Natural killer cell (primary cell): ENCODE data around the gene ST6GAL2. TPM values are rescaled to one million over a fixed set of nuclear protein-coding genes. Genes with fewer than 3 reads are reported as not detected.

Experiments used
- ATAC-seq, 3 donors: fragments of 150-1000 bp in 2 of 3; fragments of 200-7000 bp in 1 of 3; cut with Tn5 transposase; 1 replicate in 1 of 3; 2 replicates in 2 of 3; pipeline ENCODE4 v1.10.0; 2021; ENCODE audit warnings: mild to moderate bottlenecking in 2 of 3, moderate library complexity in 2 of 3
- DNase-seq, 2 donors: peaks; one replicate each; pipeline versions ENCODE4 v3.0.0 to v3.0.0-alpha.2; 2013 to 2021; ENCODE audit warnings: mixed read lengths in 1 of 2
- H3K27ac ChIP-seq: one replicate; pipeline ENCODE4 v1.5.1; 2013; ENCODE audit warnings: mild to moderate bottlenecking, low read length
- H3K27me3 ChIP-seq: one replicate; pipeline ENCODE4 v1.6.1; 2013; ENCODE audit warnings: low read length; ENCODE audit not compliant: control insufficient read depth, insufficient read depth
- H3K36me3 ChIP-seq: one replicate; pipeline ENCODE4 v1.6.1; 2013; ENCODE audit warnings: low read length; ENCODE audit not compliant: control insufficient read depth, insufficient read depth
- H3K4me1 ChIP-seq: one replicate; pipeline ENCODE4 v1.6.1; 2013; ENCODE audit warnings: low read length; ENCODE audit not compliant: control insufficient read depth, insufficient read depth
- H3K4me3 ChIP-seq: one replicate; pipeline ENCODE4 v1.5.1; 2013; ENCODE audit warnings: low read length
- H3K9me3 ChIP-seq: one replicate; pipeline ENCODE4 v1.6.1; 2013; ENCODE audit warnings: low read length; ENCODE audit not compliant: control insufficient read depth, insufficient read depth
- H3K27ac Mint-ChIP-seq, 2 donors: one replicate each; pipeline ENCODE4 v1.8.0; 2022; ENCODE audit warnings: mild to moderate bottlenecking in 2 of 2, mixed read lengths in 2 of 2, moderate library complexity in 1 of 2
- H3K27me3 Mint-ChIP-seq, 2 donors: one replicate each; pipeline ENCODE4 v1.8.0; 2022; ENCODE audit warnings: low read depth in 2 of 2, mixed read lengths in 2 of 2
- H3K36me3 Mint-ChIP-seq: one replicate; pipeline ENCODE4 v1.8.0; 2022; ENCODE audit warnings: mixed read lengths
- H3K4me1 Mint-ChIP-seq, 2 donors: one replicate each; pipeline ENCODE4 v1.8.0; 2022; ENCODE audit warnings: mixed read lengths in 2 of 2
- H3K4me3 Mint-ChIP-seq: one replicate; pipeline ENCODE4 v1.8.0; 2022; ENCODE audit warnings: mild to moderate bottlenecking, moderate library complexity, mixed read lengths
- H3K9me3 Mint-ChIP-seq, 2 donors: one replicate each; pipeline ENCODE4 v1.8.0; 2022; ENCODE audit warnings: mixed read lengths in 2 of 2
- CTCF ChIP-seq: fragments of 200-600 bp; IDR thresholded peaks from one replicate; pipeline ENCODE4 v1.8.0; 2022; ENCODE audit warnings: antibody characterized with exemption
- whole genome bisulfite sequencing: methylation state at CpG from one replicate; pipeline ENCODE4 v1.1.7; 2013; ENCODE audit warnings: missing lambda C conversion rate; ENCODE audit not compliant: insufficient coverage; 5-methylcytosine and 5-hydroxymethylcytosine counted together
- intact Hi-C: fragments of 100-400 bp; cut with micrococcal nuclease; formaldehyde crosslinking; loops from one replicate; pipeline ENCODE4 v1.14.2; 2022
- total RNA-seq, 4 donors: library from RNA; stranded (reverse); fragments of 120-200 nt in 1 of 4; gene quantifications; one replicate each; pipeline versions ENCODE4 v1.2.3 to v1.2.4, GENCODE V29; 2013 to 2022

The ST6GAL2 gene
- total RNA-seq, 3 donors from 2014 or later (not counting 1 experiment from before 2014, with no cell fraction given), result not detected

- Histone ChIP-seq H3K4me3 (no peak overlapping the region), H3K36me3 (no peaks in the 10 kb centered on the region), H3K4me1 (peaks cover 6% of the 10 kb centered on the region), H3K27me3 (peaks cover 5% of the 10 kb centered on the region), H3K9me3 (no peaks in the 10 kb centered on the region), H3K27ac (no peak overlapping the region)
- no peak for DNase-seq
- Mint-ChIP-seq H3K27ac (no peak overlapping the region), H3K27me3 (peaks cover 18 to 32% of the 10 kb centered on the region in 2 donors), H3K9me3 (no peaks in the 10 kb centered on the region), H3K36me3 (no peaks in the 10 kb centered on the region), H3K4me1 (peaks cover 16 to 17% of the 10 kb centered on the region in 2 donors), H3K4me3 (no peak overlapping the region)
- no peak for TF ChIP-seq CTCF
- intact Hi-C loops, result no loop called here
- WGBS, result 5% methylated on average over 70 of the region's 71 CpGs
- ATAC-seq, result no peak
Observed at GRCh38 chr2:106886916-106887758, 1.2 kb upstream of the ST6GAL2 start.

GRCh38 chr2:106885329-106885728 is 638 bp downstream of the ST6GAL2 start:
- no peak for DNase-seq
- Histone ChIP-seq H3K4me1 (peaks cover 6% of the 10 kb centered on the region), H3K36me3 (no peaks in the 10 kb centered on the region), H3K9me3 (no peaks in the 10 kb centered on the region), H3K27ac (no peak overlapping the region), H3K27me3 (peaks cover 5% of the 10 kb centered on the region), H3K4me3 (no peak overlapping the region)
- Mint-ChIP-seq H3K27me3 (peaks cover 18 to 31% of the 10 kb centered on the region in 2 donors), H3K4me1 (peaks cover 7 to 9% of the 10 kb centered on the region in 2 donors), H3K9me3 (no peaks in the 10 kb centered on the region), H3K36me3 (no peaks in the 10 kb centered on the region), H3K4me3 (no peak overlapping the region), H3K27ac (no peak overlapping the region)
- TF ChIP-seq CTCF, result no peak
- intact Hi-C loops, result no loop called here
- 5% methylated on average over 9 of the region's 10 CpGs for WGBS
- no peak for ATAC-seq

DNA sequence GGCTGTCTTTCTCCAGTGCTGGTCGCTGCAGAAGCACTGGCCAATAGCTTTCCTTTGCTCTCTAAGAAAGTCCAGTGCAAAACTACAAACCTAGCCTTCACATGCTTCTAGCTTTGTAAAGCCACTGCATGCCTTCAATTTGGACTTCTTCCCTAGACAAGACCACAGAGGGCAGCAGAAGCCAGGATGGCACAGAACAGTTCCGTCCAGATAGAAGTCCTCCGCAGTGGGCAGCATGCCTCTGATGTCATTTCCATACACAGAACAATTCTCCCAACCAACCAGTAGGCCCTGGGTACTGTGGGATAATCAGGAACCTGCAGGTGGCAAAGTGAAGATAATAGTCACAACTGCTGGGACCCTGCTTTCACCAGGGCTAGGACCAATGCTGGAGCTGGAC is 3.3 kb downstream of the ST6GAL2 start:
- Mint-ChIP-seq H3K36me3 (no peaks in the 10 kb centered on the region), H3K4me1 (no peaks in the 10 kb centered on the region), H3K27ac (no peak overlapping the region), H3K9me3 (no peaks in the 10 kb centered on the region), H3K4me3 (no peak overlapping the region), H3K27me3 (peaks cover 18 to 25% of the 10 kb centered on the region in 2 donors)
- no peak overlapping the region for H3K27ac ChIP-seq
- DNase-seq, result no peak
- peaks cover 6% of the 10 kb centered on the region for H3K4me1 ChIP-seq
- H3K4me3 ChIP-seq, result no peak overlapping the region
- no peak for TF ChIP-seq CTCF
- intact Hi-C loops, result no loop called here
- H3K27me3 ChIP-seq, result peaks cover 5% of the 10 kb centered on the region
- no peak for ATAC-seq
- no peaks in the 10 kb centered on the region for H3K36me3 ChIP-seq
- WGBS, result 60% methylated on average over 3 of the region's 3 CpGs
- H3K9me3 ChIP-seq, result no peaks in the 10 kb centered on the region
